Right lobe of liver (tissue), 6 donors: ENCODE results near the gene POLR3H. TPM values are rescaled to one million over a fixed set of nuclear protein-coding genes. Genes with fewer than 3 reads are reported as not detected.
"Not testable (repeated sequence)": the region's sequence is repeated elsewhere in the genome, so short reads cannot be mapped to it uniquely, and the experiment has no call there.

Source experiments
- ATAC-seq, 4 donors: fragments of 200-7000 bp; cut with Tn5 transposase; one replicate each; pipeline ENCODE4 v1.9.1; 2020; ENCODE audit warnings: mild to moderate bottlenecking in 4 of 4, moderate library complexity in 4 of 4
- DNase-seq, 3 donors: peaks; one replicate each; pipeline ENCODE4 v3.0.0-alpha.2; 2020
- H3K27ac ChIP-seq, 3 donors: fragments of 200-600 bp; one replicate each; pipeline ENCODE4 v1.8.0; 2022
- H3K27me3 ChIP-seq, 2 donors: fragments of 200-600 bp; one replicate each; pipeline ENCODE4 v1.8.0; 2022
- H3K36me3 ChIP-seq, 4 donors: fragments of 200-600 bp; sonication (generic) in 1 of 4; one replicate each; pipeline versions ENCODE4 v1.5.1 to v1.8.0; 2017 to 2022; ENCODE audit warnings: control low read depth in 1 of 4
- H3K4me1 ChIP-seq, 4 donors: fragments of 200-600 bp; sonication (generic) in 1 of 4; one replicate each; pipeline versions ENCODE4 v1.5.1 to v1.8.0; 2017 to 2022; ENCODE audit warnings: control low read depth in 1 of 4
- H3K4me3 ChIP-seq, 3 donors: fragments of 200-600 bp; one replicate each; pipeline ENCODE4 v1.8.0; 2022
- H3K9me3 ChIP-seq, 4 donors: fragments of 200-600 bp; sonication (generic) in 1 of 4; one replicate each; pipeline versions ENCODE4 v1.5.1 to v1.8.0; 2017 to 2022; ENCODE audit warnings: control low read depth in 1 of 4
- POLR2A ChIP-seq: fragments of 450-650 bp; IDR thresholded peaks from one replicate; pipeline ENCODE4 v1.6.1; 2017; ENCODE audit warnings: antibody characterized with exemption, mild to moderate bottlenecking
- whole genome bisulfite sequencing: methylation state at CpG from one replicate; pipeline ENCODE4 v1.1.6; 2018; ENCODE audit warnings: low coverage, low lambda C conversion rate; ENCODE audit not compliant: insufficient coverage; ENCODE audit errors: missing lambda C conversion rate; 5-methylcytosine and 5-hydroxymethylcytosine counted together
- intact Hi-C, 2 donors: fragments of 100-400 bp; cut with DNase I; formaldehyde crosslinking; loops; one replicate each; pipeline versions ENCODE4 v1.11.2 to v1.14.1; 2022
- total RNA-seq, 6 experiments: library from RNA; depleted of rRNA in 2 of 6; stranded (reverse); fragments of >200 nt in 2 of 6; fragmentation: NEBNext Ultra II Directional in 3 of 6; extraction: Animal tissue kit (Norgen Biotek cat#: 25700) in 3 of 6; gene quantifications; one replicate each; pipeline versions ENCODE4 v1.1.0 to v1.2.4, GENCODE V29; 2016 to 2023
- TF ChIP-seq, protein P1 (sequence below), 4 donors: fragments of 200-600 bp in 3 of 4; fragments of 450-650 bp in 1 of 4; IDR thresholded peaks; one replicate each; pipeline versions ENCODE4 v1.5.1 to v1.8.0; 2016 to 2022; ENCODE audit warnings: antibody characterized with exemption in 4 of 4, mild to moderate bottlenecking in 2 of 4
- donor health status: DM: no; HTN: yes; CAD: no.
- donor health status: DM: no; HTN: no; CAD: no.
- donor health status: DM: no; HTN: no; CAD: no.
- donor health status: DM: no; HTN: yes; CAD: no.
- donor health status: DM: no; HTN: yes; CAD: no.

POLR3H gene
- total RNA-seq, 6 experiments from 2014 or later, result 9.5 to 23.0 (median 18.0) TPM

DNA sequence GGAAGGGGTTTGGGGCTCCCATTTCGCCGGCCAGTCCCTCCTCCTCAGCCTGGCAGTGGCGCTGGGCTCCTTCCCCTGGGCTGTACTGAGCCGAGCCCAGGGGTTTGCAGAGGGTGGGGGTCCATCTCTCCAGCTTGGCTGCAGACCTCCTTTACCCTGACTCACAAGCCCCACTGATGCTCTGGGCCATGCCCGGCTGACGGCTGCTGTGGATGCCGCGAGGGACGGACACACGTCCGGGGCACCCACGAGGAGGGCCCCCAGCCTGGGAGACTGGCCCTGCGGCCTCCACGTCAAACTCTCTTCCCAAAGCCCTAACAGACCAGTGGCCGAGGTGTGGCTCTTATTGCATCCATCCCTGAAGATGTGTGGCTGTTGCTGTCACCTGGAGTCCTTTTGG is 31.3 kb upstream of the POLR3H start:
- intact Hi-C loops, result no loop called here
- Histone ChIP-seq H3K4me3 (no peak overlapping the region), H3K9me3 (no peaks in the 10 kb centered on the region), H3K36me3 (peaks cover 0 to 23% (median 9%) of the 10 kb centered on the region in 4 donors), H3K27ac (no peak overlapping the region), H3K4me1 (no peaks in the 10 kb centered on the region), H3K27me3 (no peaks in the 10 kb centered on the region)
- WGBS, result no CpG with 5 or more reads among the region's 15 CpGs
- ATAC-seq, result no peak
- DNase-seq, result no peak
- no peak for TF ChIP-seq POLR2A
- TF ChIP-seq, protein P1, sequence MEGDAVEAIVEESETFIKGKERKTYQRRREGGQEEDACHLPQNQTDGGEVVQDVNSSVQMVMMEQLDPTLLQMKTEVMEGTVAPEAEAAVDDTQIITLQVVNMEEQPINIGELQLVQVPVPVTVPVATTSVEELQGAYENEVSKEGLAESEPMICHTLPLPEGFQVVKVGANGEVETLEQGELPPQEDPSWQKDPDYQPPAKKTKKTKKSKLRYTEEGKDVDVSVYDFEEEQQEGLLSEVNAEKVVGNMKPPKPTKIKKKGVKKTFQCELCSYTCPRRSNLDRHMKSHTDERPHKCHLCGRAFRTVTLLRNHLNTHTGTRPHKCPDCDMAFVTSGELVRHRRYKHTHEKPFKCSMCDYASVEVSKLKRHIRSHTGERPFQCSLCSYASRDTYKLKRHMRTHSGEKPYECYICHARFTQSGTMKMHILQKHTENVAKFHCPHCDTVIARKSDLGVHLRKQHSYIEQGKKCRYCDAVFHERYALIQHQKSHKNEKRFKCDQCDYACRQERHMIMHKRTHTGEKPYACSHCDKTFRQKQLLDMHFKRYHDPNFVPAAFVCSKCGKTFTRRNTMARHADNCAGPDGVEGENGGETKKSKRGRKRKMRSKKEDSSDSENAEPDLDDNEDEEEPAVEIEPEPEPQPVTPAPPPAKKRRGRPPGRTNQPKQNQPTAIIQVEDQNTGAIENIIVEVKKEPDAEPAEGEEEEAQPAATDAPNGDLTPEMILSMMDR (IDR thresholded peaks at IDR 0.05), result no peak

DNA sequence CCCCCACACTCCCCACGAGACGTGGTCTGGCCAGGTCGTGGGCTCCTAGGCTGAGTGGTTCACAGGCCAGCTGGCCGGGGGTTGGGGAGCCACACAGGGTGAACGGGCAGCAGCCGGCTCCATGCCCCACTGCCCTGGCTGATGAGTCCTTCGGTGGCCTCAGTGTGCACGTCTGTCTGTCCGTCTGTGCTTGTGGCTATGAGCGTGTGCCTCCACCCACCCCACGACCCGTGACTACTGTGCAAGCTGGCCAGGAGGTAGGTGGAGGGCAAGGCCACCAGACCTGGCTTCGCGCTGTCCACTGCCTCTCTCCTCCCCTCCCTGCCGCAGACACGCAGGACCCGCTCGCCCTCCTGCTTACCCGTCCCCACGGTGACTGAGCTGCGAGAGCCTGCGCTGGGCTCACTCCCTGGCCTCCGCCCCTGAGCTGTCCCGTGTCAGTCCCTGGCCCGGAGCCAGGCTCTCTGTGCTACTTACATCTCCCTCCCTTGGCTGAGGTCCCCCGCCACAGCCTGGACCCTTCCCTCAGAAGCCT is 30.6 kb upstream of the POLR3H start:
- DNase-seq (peak in 1 of 3 donors; percentile 45), ATAC-seq (peak in 3 of 4 donors; percentile 2 to 21 (median 7))
- Histone ChIP-seq H3K4me1 (no peaks in the 10 kb centered on the region), H3K4me3 (no peak overlapping the region), H3K9me3 (no peaks in the 10 kb centered on the region), H3K36me3 (peaks cover 0 to 17% (median 8%) of the 10 kb centered on the region in 4 donors), H3K27me3 (no peaks in the 10 kb centered on the region), H3K27ac (no peak overlapping the region)
- intact Hi-C loops, result no loop called here
- TF ChIP-seq, protein P1 (IDR thresholded peaks at IDR 0.05), result no peak
- TF ChIP-seq POLR2A, result no peak
- no CpG with 5 or more reads among the region's 26 CpGs for WGBS

DNA sequence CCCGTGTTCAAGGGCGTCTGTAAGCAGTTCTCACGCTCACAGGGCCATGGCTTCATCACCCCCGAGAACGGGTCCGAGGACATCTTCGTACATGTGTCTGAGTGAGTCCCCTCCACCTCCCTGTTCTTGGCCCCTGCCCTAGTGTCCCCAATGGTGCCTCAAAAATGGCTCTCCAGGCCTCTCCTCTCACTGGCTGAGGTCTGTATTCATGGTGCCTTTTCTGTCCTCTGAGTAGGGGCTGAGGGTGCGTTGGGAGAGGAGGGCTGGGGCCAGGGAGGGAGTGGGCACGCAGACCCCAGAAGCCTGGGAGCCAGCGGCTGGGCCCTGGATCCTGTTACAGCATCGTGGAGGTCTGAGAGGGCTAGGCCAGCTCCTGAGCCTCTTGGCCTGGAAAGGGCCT is 29.4 kb upstream of the POLR3H start:
- no peak for TF ChIP-seq POLR2A
- TF ChIP-seq, protein P1 (IDR thresholded peaks at IDR 0.05), result no peak
- Histone ChIP-seq H3K9me3 (no peaks in the 10 kb centered on the region), H3K4me1 (no peaks in the 10 kb centered on the region), H3K27me3 (no peaks in the 10 kb centered on the region), H3K4me3 (no peak overlapping the region), H3K36me3 (peaks cover 0 to 11% (median 5%) of the 10 kb centered on the region in 4 donors), H3K27ac (no peak overlapping the region)
- no peak for ATAC-seq
- intact Hi-C loops, result no loop called here
- no peak for DNase-seq
- 60% methylated on average over 1 of the region's 11 CpGs for whole genome bisulfite sequencing

DNA sequence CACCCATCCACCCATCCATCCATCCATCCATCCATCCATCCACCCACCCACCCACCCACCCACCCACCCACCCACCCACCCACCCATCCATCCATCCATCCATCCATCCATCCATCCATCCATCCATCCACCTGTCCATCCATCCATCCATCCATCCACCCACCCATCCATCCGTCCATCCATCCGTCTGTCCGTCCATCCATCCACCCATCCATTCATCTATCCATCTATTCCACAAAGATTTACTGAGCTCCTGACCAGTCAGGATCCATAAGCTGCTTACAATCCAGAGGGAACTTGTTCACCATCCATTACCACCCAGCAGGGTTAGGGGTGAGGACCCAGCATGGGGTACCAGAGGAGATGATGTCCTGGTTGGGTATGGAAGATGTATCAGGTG is 28.0 kb upstream of the POLR3H start:
- DNase-seq, H3K27ac ChIP-seq, H3K27me3 ChIP-seq, H3K36me3 ChIP-seq, H3K9me3 ChIP-seq, intact Hi-C loops, H3K4me3 ChIP-seq, ATAC-seq, H3K4me1 ChIP-seq: not testable (repeated sequence)
- 93% methylated on average over 3 of the region's 3 CpGs for WGBS

DNA sequence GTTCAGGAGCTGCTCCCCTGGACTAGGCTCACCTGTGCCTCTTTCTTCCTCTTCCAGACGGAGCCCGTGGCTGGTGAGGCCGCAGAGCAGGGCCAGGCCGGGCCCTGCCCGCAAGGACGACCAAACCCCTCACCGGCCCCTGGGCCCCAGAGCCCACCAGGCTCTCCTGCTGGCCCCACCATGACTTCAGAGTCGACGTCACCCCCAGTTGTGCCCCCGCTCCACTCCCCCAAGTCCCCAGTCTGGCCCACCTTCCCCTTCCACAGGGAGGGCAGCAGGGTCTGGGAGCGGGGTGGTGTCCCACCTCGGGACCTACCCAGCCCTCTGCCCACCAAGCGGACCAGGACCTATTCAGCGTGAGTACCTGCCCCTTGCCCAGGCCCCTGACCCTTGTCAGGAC is 27.5 kb upstream of the POLR3H start:
- no peak overlapping the region for H3K4me3 ChIP-seq
- no peak for ATAC-seq
- H3K4me1 ChIP-seq, result no peaks in the 10 kb centered on the region
- TF ChIP-seq POLR2A, result no peak
- TF ChIP-seq, protein P1 (IDR thresholded peaks at IDR 0.05), result no peak
- no peaks in the 10 kb centered on the region for H3K27me3 ChIP-seq
- H3K36me3 ChIP-seq, result peaks cover 0 to 5% (median 2%) of the 10 kb centered on the region in 4 donors
- no CpG with 5 or more reads among the region's 14 CpGs for WGBS
- H3K9me3 ChIP-seq, result no peaks in the 10 kb centered on the region
- no peak overlapping the region for H3K27ac ChIP-seq
- intact Hi-C loops, result no loop called here
- no peak for DNase-seq
